Neural progenitor cell (in vitro differentiated cells): ENCODE results near the gene HES2.

Source experiments
- EZH2 ChIP-seq: fragments of 200-600 bp; sonication (generic); IDR thresholded peaks from 2 replicates; pipeline ENCODE4 v1.6.1; 2017; ENCODE audit warnings: antibody characterized with exemption, mild to moderate bottlenecking, moderate library complexity
- TF ChIP-seq, protein P1 (sequence below): fragments of 200-600 bp; sonication (generic); IDR thresholded peaks from 2 replicates; pipeline ENCODE4 v1.5.1; 2017; ENCODE audit warnings: antibody characterized with exemption, mild to moderate bottlenecking

DNA sequence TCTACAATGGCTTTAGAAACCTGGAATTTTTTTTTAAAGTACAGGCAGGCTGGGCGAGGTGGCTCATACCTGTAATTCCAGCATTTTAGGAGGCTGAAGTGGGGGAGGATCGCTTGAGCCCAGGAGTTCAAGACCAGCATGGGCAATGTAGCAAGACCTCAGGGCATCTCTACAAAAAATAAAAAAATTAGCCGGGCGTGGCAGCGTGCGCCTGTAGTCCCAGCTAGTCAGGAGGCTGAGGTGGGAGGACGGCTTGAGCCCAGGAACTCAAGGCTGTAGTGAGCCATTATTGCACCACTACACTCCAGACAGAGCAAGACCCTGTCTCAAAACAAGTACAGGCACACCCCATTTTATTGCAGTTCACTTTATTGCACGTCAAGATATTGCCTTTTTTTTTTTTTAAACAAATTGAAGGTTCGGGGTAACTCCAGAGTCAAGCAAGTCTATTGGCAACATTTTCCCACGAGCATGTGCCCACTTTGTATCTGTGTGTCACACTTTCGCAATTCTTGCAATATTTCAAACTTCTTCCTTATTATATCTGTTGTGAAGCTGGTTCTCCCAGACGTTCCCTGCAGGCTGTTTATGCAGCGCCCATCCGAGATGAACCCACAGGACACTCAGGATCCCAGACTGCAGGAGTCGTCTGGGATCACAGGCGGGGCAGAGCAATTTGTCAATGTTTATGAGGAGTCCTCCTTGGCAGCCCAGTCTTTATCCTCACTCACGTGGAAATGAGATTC lies 4.7 kb downstream of the HES2 start:
- TF ChIP-seq, protein P1, sequence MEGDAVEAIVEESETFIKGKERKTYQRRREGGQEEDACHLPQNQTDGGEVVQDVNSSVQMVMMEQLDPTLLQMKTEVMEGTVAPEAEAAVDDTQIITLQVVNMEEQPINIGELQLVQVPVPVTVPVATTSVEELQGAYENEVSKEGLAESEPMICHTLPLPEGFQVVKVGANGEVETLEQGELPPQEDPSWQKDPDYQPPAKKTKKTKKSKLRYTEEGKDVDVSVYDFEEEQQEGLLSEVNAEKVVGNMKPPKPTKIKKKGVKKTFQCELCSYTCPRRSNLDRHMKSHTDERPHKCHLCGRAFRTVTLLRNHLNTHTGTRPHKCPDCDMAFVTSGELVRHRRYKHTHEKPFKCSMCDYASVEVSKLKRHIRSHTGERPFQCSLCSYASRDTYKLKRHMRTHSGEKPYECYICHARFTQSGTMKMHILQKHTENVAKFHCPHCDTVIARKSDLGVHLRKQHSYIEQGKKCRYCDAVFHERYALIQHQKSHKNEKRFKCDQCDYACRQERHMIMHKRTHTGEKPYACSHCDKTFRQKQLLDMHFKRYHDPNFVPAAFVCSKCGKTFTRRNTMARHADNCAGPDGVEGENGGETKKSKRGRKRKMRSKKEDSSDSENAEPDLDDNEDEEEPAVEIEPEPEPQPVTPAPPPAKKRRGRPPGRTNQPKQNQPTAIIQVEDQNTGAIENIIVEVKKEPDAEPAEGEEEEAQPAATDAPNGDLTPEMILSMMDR, result no peak
- no peak for TF ChIP-seq EZH2
